Measurements from ENCODE around the gene GRM1. TPM values are rescaled to one million over a fixed set of nuclear protein-coding genes. Genes with fewer than 3 reads are reported as not detected.

GRM1 gene
- under 1 TPM; 0.06 to 0.52 TPM for total RNA-seq
- long read RNA-seq, result 0 reads

DNA sequence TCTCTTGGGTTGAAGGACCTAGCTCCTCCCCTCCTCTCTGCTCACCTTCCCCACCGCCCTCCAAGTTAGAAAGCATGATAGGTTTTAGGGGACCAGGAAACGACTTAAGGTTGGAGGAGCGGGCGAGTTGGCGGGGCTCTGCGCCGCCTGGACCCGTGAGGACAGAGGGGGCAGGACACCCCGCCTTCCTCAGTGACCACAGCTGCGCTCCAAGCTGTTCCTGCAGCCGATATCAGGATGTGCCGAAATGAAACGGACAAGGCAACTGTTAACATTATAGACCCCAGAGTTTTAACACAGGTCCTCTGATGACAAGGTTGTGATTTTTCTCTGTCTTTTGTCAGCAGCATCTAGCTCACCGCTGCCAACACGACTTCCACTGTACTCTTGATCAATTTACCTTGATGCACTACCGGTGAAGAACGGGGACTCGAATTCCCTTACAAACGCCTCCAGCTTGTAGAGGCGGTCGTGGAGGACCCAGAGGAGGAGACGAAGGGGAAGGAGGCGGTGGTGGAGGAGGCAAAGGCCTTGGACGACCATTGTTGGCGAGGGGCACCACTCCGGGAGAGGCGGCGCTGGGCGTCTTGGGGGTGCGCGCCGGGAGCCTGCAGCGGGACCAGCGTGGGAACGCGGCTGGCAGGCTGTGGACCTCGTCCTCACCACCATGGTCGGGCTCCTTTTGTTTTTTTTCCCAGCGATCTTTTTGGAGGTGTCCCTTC lies at the start of gene GRM1:
Gene GRM1, plus strand, starts transcription at position 212 of the 722 bp plus-strand sequence. Its CDS starts 456 bp downstream, at position 668.
- DNase-seq (no peak), ATAC-seq (no peak)
- intact Hi-C loops (cut with DNase I), result no loop called here

DNA sequence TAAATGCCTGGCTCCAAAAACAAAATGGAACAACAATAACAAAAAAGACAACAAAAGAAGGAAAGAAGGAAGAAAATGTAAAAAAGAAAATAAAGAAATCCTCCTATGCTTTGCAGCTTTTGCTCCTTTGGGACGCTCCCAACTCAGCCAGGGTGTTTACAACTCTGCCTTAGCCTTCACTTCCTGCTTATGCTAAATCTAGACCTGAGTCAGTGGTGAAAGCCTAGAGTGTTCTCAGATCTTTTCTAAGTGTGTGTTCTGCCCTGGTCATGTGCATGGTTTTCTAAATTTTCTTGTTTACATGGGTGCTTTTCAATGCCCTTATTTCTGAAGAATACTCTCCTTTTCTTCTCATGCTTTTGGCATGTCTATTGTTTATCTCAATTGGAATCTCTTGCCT lies 19.5 kb upstream of the GRM1 start:
- ATAC-seq (no peak), DNase-seq (no peak)
- intact Hi-C loops (cut with DNase I), result no loop called here

DNA sequence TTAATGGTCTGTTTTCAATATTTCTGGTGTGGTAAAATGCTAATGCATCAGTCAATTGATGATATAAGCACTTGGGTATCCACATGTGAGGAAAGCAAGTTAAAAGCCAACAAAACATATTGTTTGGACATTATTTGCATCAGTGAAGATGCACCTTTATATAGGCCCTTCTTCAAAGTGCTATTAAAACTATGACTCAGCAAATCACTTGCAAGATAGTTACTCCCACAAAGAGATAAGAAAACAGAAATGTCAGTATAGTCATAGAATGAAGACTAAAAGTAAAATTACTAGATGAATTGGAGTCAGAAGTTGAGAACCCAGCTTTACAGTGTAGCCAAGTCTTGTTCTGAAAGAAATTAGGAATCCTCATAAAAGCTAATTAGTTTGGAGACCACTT lies 14.6 kb upstream of the GRM1 start:
- intact Hi-C loops (cut with DNase I), result no loop called here
- DNase-seq (no peak), ATAC-seq (no peak)

DNA sequence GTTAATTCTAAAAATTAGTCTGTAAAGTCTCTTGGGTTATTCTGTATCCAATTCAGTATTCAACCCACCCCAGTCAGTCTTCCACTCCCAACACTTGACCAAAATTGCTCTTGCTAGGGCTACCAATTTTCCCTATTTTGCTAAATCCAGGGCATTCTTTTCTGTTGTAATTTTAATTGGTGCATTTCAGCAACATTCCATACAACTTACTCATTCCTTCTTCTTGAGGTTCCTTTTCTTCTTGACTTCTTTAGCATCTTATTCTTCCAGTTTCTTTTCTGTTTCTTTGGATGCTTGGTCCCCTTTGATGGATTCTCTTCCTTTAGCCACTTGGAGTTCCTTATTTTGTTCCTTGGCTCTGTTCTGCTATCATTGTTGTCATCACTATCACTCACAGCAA lies 11.2 kb upstream of the GRM1 start:
- intact Hi-C loops (cut with DNase I), result no loop called here
- ATAC-seq (no peak), DNase-seq (no peak)

DNA sequence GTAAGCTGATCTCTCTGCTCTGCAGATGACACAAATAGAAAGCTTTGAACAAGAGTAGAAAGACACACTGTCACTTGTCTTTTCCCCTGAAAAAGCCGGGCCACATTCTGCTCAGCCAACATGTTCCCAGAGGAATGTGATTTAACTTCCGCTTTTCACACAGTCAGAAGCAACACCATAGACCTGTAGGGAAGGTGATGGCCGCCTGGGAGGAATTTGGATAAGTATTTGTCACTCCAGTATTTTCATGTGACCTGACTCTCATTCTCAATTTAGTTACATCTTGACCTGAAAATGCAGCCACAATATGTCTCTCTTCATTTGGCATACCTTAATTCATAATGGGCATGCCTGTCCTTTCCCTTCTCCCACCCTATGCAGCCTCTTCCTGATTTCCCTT lies 2.0 kb upstream of the GRM1 start:
- DNase-seq, result no peak
- ATAC-seq, result no peak
- intact Hi-C loops (cut with DNase I), result no loop called here

DNA sequence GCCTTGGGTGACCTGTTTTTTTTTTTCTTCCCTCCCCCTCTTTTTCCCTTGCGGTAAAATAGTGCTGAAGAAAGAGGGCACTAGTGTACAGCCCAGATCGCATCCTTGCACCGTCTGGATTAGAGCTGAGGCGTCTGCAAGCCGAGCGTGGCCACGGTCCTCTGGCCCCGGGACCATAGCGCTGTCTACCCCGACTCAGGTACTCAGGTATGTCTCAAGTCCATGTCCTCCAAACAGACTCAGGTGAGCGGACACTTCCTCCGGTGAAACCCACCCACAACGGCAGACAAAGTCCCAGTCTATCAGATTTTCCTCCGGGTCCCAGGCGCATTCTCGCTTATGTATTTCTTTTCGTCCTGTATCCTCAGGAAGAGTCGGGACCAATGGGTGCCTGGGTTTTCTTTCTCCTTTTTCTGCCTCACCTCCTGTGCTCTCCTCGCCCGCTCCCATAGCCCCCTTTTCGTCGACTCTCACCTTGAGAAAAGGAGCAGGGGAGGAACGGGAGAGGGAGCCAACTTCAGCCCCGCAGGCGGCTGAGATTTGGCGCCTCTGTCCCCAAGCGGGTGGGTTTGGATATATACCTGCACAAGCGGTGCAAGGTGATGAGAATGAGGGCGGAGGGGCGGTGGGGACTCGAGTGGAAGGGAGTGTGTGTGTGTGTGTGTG lies 1.1 kb upstream of the GRM1 start:
- DNase-seq (no peak), ATAC-seq (no peak)
- intact Hi-C loops (cut with DNase I), result no loop called here

DNA sequence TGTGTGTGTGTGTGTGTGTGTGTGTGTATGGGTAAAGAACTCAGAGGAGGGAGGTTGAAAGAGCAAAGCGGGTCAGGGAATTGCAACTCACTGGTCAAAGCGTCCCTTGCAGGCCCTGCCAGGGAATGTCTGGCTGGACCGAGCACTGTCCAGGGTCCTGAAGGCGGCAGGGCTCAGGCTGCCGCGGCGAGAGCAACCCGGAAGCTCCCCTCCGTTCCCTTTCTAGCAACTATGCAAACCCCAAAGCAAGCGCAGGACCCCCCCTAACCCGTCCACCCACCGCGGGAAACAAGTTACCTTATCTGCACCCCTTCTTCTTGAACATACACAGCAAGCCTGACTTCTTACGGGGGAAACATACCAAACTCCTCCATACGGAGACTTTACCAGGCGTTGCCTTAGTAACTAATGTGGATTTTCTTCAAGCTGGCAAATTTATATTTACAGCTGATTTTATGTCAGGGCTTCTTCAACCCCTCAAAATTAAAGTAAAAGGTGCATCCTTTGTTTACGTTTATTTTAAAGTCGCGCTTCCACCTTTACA lies 538 bp upstream of the GRM1 start:
- DNase-seq, result peak; percentile 64
- intact Hi-C loops (cut with DNase I), result no loop called here
- peak; percentile 82 to 90 for ATAC-seq

DNA sequence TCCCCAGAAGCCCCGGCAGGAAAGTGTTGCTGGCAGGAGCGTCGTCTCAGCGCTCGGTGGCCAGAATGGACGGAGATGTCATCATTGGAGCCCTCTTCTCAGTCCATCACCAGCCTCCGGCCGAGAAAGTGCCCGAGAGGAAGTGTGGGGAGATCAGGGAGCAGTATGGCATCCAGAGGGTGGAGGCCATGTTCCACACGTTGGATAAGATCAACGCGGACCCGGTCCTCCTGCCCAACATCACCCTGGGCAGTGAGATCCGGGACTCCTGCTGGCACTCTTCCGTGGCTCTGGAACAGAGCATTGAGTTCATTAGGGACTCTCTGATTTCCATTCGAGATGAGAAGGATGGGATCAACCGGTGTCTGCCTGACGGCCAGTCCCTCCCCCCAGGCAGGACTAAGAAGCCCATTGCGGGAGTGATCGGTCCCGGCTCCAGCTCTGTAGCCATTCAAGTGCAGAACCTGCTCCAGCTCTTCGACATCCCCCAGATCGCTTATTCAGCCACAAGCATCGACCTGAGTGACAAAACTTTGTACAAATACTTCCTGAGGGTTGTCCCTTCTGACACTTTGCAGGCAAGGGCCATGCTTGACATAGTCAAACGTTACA lies 817 bp downstream of the GRM1 start:
- no peak for ATAC-seq
- intact Hi-C loops (cut with DNase I), result no loop called here

DNA sequence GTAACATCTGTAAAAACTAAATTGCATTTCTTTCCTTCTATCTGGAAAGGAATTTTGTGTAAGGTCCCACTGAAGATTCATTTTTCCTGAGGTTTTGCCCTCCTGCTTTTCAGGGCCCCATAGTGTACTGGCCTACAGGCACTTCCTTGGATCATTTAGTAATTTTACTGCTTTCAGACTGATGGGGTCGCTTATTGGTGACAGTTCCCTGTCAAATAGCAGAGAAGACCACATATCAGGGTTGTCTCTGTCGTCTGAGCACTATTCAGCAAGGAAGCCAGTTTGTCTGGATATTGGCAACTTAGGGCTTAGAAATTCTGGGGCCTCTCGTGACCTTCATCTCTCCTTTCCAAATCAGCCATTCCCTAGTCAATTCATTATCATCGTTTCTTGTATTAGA lies 3.5 kb downstream of the GRM1 start:
- no peak for ATAC-seq
- intact Hi-C loops (cut with DNase I), result no loop called here

More for the DNA sequence above, 817 bp downstream of the GRM1 start:
- no peak for DNase-seq

DNA sequence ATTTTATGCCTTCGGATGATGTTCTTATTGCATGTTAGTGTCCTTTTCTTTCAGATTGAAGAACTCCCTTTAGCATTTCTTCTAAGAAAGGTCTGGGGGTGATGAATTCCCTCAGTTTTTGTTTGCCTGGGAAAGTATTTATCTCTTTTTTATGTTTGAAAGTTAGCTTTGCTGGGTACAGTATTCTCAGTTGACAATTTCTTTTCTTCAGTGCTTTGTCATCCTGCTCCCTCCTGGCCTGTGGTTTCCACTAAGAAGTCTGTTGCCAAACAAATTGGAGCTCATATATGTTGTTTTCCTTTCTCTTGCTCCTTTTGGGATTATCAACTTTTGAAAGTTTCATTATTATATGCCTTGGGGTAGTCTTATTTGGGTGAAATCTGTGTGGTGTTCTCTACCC lies 11.5 kb downstream of the GRM1 start:
- intact Hi-C loops (cut with DNase I), result no loop called here
- DNase-seq (no peak), ATAC-seq (no peak)

More for the DNA sequence above, 3.5 kb downstream of the GRM1 start:
- no peak for DNase-seq

DNA sequence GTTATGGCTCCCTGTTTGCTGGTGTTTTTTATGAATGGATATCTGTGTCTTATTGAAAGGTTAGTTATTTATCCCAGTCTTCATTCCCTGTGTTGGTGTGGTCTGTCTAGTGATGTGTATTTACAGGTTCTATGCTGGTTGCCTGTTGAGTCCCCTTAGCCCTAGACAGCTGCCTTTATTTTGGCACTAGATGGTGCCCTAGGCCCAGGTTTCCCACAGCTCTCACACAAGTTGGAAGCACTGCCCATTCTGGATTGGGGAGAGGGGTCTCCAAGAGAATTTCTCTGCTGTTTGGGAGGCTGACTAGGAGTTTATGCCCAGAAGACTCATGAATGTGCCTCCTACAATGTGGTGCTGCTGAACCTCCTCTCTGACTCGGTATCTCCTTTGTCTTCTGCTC lies 12.4 kb downstream of the GRM1 start:
- intact Hi-C loops (cut with DNase I), result no loop called here
- ATAC-seq, result no peak
- DNase-seq, result no peak

DNA sequence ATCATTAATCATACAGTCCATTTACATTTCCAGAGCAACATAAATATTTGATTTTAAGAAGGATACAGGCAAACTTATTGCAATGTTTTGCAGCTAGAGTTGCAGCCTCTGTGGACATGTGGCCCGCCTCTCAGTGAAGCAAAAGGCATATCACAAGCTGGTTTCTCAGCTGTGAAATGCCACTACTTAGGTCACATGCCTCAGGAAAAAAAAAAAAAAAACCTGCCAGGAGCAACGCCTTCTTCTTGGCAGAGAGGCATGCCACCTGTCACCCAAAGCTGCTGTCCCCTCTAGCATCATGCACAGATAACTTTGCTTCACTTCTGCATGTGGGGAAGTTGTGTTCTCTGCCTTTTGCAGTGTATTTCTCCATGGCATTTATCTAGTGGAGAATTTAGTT lies 18.5 kb downstream of the GRM1 start:
- intact Hi-C loops (cut with DNase I), result no loop called here
- ATAC-seq, result no peak
- DNase-seq, result no peak

DNA sequence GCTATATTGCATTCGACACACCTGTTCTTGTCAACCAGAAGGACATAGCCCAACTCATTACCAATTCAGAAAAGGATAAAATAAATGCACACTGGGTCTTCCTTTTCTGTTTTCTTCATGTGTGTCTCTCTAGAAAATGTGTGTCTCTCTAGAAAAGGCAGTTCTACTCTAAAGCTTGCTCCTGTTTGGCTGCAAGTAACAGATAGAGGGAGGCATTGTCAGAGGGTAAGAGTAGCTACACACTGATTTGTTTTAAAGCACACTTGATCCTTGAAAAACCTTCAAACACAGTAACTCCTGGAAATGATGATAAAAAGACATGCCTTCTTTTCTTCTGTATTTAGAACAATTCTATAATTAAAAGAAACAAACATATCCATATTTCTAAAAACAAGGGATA lies 21.3 kb downstream of the GRM1 start:
- no peak for DNase-seq
- ATAC-seq, result no peak
- intact Hi-C loops (cut with DNase I), result no loop called here

DNA sequence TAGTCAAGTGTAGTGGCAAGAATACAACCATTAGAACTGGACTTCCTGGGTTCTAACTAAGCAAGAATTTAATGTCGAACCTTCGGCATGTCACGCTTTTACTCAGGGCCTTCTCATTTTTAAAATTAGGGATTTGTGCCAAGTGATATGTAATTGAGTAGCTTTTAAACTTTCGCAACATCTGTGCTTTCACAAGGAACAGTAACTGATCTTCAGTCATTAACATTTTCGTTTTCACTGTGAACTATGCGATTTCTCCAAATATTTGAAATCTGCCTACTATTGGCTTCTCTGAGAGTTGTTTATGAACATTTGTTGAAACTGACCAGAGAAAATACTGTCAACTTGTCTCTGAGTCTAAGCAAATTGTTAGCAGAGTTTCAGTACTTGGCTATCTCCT lies 27.6 kb downstream of the GRM1 start:
- intact Hi-C loops (cut with DNase I), result no loop called here
- no peak for ATAC-seq
- no peak for DNase-seq

DNA sequence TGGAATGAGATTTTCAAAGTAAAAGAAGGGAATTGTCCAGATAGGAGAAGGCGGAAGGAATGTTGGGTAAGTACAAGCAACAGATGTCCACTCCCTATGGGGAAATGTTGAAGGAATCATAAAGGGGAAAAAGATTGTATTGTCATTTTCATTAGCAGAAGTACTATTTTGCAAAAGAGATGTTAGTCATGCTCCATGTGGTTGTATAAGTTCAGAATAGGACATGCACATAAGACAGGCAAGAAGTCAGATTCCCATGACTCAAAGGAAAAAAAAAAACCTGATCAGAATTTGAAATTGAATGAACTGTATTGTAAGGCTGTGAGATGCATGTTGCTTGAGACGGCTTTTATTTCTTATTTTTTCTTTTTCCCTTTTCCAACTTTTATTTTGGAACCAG lies 36.8 kb downstream of the GRM1 start:
- no peak for ATAC-seq
- intact Hi-C loops (cut with DNase I), result no loop called here

DNA sequence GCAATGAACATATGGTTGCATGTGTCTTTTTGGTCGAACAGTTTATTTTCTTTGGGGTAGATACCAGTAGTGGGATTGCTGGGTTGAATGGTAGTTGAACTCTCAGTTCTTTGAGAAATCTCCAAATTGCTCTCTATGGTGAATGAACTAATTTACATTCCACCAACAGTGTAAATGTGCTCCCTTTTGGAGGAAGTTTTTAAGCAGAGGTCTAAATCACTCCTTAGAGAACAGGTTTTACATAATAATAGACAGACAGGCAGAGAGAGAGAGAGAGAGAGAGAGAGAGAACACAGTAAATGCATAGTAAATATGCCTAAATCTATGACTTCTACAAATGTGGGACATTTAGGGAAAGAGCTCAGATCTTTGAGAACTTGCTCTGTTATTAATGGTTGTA lies 37.6 kb downstream of the GRM1 start:
- intact Hi-C loops (cut with DNase I), result no loop called here
- DNase-seq (no peak), ATAC-seq (no peak)

More for the DNA sequence above, 36.8 kb downstream of the GRM1 start:
- DNase-seq, result no peak

DNA sequence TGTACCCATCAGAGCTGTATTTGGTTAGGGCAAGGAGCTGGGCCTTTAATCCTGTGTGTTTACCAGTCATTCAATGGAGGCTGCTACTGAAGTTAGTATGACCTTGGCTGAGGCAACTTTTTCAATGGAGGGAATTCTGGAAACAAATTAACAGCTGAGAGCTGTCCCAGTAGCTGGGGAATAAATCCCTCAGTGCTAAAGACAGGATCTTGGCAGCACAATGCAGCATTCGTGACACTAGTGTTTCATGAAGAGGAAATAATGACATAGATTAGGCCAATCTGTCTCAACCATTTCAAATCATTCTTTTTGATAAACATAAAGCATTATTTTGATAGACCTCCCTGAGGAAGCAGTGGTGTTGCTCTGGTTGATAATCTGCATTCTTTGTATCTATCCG lies 42.9 kb downstream of the GRM1 start:
- intact Hi-C loops (cut with DNase I), result no loop called here
- no peak for ATAC-seq
- no peak for DNase-seq

DNA sequence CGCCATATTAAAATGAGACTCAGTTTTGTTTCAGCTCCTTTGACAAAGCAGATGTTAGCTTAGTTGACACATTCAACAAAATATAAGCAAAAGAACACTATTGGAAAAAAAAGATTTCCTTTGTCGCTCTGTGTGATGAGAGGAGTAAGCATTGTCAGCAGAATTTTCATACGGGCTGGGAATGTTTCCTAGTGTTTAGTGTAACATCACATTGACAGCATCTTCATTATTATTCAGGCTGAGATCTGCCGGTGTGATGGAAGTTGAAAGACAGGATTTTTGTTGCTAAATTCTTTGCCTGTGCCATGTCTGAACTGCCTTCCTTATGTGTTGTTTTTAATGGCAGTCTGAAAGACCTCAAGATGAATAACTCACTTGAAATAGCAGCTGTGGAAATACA lies 49.1 kb downstream of the GRM1 start:
- intact Hi-C loops (cut with DNase I), result no loop called here
- DNase-seq (no peak), ATAC-seq (no peak)

DNA sequence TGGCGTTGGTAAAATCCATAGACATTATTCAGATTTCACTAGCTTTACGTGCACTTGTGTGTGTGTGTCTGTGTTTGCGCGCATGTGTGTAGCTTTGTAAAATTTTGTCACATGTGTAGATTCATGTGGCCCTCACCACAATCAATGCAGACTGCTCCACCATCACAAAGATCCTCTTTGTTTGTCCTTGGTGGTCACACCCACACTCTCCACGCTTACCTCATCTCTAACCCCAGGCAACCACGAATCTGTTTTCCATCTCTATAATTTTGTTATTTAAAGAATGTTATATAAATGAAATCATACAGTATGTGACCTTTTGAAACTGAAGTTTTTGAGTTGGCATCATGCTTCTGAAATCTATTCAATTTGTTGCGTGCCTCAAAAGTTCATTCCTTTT lies 58.5 kb downstream of the GRM1 start:
- ATAC-seq (no peak), DNase-seq (no peak)
- intact Hi-C loops (cut with DNase I), result no loop called here

DNA sequence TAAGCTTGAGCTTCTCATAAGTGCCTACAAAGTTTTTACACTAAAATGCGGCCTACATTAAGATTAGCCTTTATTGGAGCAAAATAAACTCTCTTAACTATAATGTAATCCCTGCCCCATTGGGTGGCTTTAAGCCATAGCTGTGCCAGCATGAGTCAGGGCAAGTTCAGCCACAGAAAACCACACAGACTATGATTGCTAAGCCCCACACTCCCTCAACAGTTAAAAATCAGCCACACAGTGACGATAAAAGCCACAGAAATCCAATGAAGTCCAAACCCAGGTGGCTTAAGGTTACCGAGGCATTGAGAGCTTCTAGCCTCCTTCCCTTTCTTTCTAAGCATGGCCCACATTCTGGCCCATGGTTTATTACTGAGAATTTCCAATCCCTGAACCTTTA lies 61.6 kb downstream of the GRM1 start:
- intact Hi-C loops (cut with DNase I), result no loop called here
- DNase-seq, result no peak
- no peak for ATAC-seq
